ENCODE measurements around the gene PPP2R5B. TPM values are rescaled to one million over a fixed set of nuclear protein-coding genes. Genes with fewer than 3 reads are reported as not detected.

PPP2R5B gene
- total and polyA plus RNA-seq, 9 of the 15 experiments (the other 6 are each of a cell fraction or from before 2014, with no cell fraction given), result 0.10 to 7.8 (median 3.3) TPM

DNA sequence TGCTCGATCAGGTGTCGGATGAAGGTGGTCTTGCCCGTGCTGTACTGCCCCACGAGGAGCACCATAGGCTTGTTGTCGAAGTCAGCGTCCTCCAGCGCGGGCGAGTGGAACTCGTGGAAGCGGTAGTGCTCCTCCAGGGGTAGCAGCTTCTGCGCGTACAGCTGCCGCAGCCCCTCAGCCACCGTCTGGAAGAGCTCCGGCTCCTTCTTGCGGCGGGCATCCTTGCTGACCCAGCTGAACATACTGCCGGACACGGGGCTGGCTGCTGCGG is 46.3 kb upstream of the PPP2R5B start:
- ChIA-PET CTCF (ENCODE audit: low intra/inter-chr PET ratio) (no interaction called here), POLR2A (interaction anchor here (0.6 to 9.0 kb wide), 13 partner anchors 11 to 542 kb away, joined by 3 to 109 read pairs (median 5); partner anchors contain the start of gene RASGRP2)
- Histone ChIP-seq H3K79me2 (ENCODE audit: control insufficient read depth, insufficient read depth, low read length) (peaks cover 53% of the 10 kb centered on the region), H3K9me3 (replicated peaks; ENCODE audit: control insufficient read depth, insufficient read depth, low read depth, low read length) (no peaks in the 10 kb centered on the region), H3K9ac (ENCODE audit: insufficient read depth in 1 of 2, low read depth in 2 of 2, low read length in 2 of 2) (peak overlapping the region; percentile 70 to 99), H4K20me1 (replicated peaks; ENCODE audit: control insufficient read depth, insufficient read depth, low read length) (peaks cover 14% of the 10 kb centered on the region; the same call in 1 of the 2 replicates), H3K4me3 (peak overlapping the region; percentile 71), H2AFZ (ENCODE audit: low read depth, low read length) (peak overlapping the region; percentile 92), H3K9me1 (ENCODE audit: control insufficient read depth, insufficient read depth, low read length) (no peaks in the 10 kb centered on the region), H3K27ac (ENCODE audit: extremely low read depth, low read depth, low read length) (peak overlapping the region; percentile 57), H3K4me1 (replicated peaks in 1 of 2; ENCODE audit: control insufficient read depth in 2 of 2, insufficient read depth in 2 of 2, low read length in 2 of 2) (peaks cover 26 to 57% of the 10 kb centered on the region in 2 experiments), H3K4me2 (ENCODE audit: insufficient read depth, low read length) (peak overlapping the region; percentile 95), H3K27me3 (ENCODE audit: control insufficient read depth in 2 of 2, insufficient read depth in 2 of 2, low read length in 2 of 2) (no peaks in the 10 kb centered on the region), H3K36me3 (ENCODE audit: control insufficient read depth, insufficient read depth, low read length) (peaks cover 22% of the 10 kb centered on the region; the same call in 2 of the 3 replicates)
- DNase-seq (ENCODE audit: extremely low read depth in 1 of 4, low spot score in 3 of 4), result no peak
- no TSS peak for BruUV-seq (replicated peaks)
- WGBS (ENCODE audit: insufficient coverage, low coverage, missing lambda C conversion rate), result 2% methylated on average over 21 of the region's 21 CpGs
- FAIRE-seq, result peak; percentile 42
- intact Hi-C loops (cut with micrococcal nuclease), result no loop called here
- ATAC-seq, result peak; percentile 52
- in situ Hi-C loops (cut with MboI), result no loop called here
- TF ChIP-seq MCM7 (IDR thresholded peaks at IDR 0.05) (no peak), ZBED1 (IDR thresholded peaks at IDR 0.05) (no peak), ZC3H4 (CRISPR knock-in tag; IDR thresholded peaks at IDR 0.05; ENCODE audit: borderline replicate concordance) (peak; percentile 10; the same call in 1 of the 2 replicates), ZNF584 (CRISPR knock-in tag; IDR thresholded peaks at IDR 0.05; ENCODE audit: low read depth) (no peak), HLTF (IDR thresholded peaks at IDR 0.05) (no peak), SMAD4 (CRISPR knock-in tag; conservative IDR thresholded peaks at IDR 0.05) (no peak), ZNF766 (CRISPR knock-in tag; conservative IDR thresholded peaks at IDR 0.05) (no peak), PHF8 (IDR thresholded peaks at IDR 0.05; ENCODE audit: borderline replicate concordance, low read length) (peak; percentile 74; the same call in 1 of the 2 replicates), NFE2 (IDR thresholded peaks at IDR 0.05; ENCODE audit: low read depth) (no peak), HDAC2 (IDR thresholded peaks at IDR 0.05) (peak; percentile 41; the same call in 1 of the 2 replicates), ELF4 (CRISPR knock-in tag; IDR thresholded peaks at IDR 0.05) (no peak)
- TF ChIP-seq, protein P1, sequence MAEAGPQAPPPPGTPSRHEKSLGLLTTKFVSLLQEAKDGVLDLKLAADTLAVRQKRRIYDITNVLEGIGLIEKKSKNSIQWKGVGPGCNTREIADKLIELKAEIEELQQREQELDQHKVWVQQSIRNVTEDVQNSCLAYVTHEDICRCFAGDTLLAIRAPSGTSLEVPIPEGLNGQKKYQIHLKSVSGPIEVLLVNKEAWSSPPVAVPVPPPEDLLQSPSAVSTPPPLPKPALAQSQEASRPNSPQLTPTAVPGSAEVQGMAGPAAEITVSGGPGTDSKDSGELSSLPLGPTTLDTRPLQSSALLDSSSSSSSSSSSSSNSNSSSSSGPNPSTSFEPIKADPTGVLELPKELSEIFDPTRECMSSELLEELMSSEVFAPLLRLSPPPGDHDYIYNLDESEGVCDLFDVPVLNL (CRISPR knock-in tag; IDR thresholded peaks at IDR 0.05; ENCODE audit: low read depth), result no peak; the same call in 1 of the 2 replicates
- TF ChIP-seq, protein P2, sequence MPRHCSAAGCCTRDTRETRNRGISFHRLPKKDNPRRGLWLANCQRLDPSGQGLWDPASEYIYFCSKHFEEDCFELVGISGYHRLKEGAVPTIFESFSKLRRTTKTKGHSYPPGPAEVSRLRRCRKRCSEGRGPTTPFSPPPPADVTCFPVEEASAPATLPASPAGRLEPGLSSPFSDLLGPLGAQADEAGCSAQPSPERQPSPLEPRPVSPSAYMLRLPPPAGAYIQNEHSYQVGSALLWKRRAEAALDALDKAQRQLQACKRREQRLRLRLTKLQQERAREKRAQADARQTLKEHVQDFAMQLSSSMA (CRISPR knock-in tag; IDR thresholded peaks at IDR 0.05), result no peak
- TF ChIP-seq, protein P3, sequence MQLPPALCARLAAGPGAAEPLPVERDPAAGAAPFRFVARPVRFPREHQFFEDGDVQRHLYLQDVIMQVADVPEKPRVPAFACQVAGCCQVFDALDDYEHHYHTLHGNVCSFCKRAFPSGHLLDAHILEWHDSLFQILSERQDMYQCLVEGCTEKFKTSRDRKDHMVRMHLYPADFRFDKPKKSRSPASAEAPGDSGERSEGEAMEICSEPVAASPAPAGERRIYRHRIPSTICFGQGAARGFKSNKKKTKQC (CRISPR knock-in tag; IDR thresholded peaks at IDR 0.05), result no peak
- TF ChIP-seq, protein P4, sequence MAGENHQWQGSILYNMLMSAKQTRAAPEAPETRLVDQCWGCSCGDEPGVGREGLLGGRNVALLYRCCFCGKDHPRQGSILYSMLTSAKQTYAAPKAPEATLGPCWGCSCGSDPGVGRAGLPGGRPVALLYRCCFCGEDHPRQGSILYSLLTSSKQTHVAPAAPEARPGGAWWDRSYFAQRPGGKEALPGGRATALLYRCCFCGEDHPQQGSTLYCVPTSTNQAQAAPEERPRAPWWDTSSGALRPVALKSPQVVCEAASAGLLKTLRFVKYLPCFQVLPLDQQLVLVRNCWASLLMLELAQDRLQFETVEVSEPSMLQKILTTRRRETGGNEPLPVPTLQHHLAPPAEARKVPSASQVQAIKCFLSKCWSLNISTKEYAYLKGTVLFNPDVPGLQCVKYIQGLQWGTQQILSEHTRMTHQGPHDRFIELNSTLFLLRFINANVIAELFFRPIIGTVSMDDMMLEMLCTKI (IDR thresholded peaks at IDR 0.05; ENCODE audit: partially characterized antibody), result no peak
- TF ChIP-seq, protein P5, sequence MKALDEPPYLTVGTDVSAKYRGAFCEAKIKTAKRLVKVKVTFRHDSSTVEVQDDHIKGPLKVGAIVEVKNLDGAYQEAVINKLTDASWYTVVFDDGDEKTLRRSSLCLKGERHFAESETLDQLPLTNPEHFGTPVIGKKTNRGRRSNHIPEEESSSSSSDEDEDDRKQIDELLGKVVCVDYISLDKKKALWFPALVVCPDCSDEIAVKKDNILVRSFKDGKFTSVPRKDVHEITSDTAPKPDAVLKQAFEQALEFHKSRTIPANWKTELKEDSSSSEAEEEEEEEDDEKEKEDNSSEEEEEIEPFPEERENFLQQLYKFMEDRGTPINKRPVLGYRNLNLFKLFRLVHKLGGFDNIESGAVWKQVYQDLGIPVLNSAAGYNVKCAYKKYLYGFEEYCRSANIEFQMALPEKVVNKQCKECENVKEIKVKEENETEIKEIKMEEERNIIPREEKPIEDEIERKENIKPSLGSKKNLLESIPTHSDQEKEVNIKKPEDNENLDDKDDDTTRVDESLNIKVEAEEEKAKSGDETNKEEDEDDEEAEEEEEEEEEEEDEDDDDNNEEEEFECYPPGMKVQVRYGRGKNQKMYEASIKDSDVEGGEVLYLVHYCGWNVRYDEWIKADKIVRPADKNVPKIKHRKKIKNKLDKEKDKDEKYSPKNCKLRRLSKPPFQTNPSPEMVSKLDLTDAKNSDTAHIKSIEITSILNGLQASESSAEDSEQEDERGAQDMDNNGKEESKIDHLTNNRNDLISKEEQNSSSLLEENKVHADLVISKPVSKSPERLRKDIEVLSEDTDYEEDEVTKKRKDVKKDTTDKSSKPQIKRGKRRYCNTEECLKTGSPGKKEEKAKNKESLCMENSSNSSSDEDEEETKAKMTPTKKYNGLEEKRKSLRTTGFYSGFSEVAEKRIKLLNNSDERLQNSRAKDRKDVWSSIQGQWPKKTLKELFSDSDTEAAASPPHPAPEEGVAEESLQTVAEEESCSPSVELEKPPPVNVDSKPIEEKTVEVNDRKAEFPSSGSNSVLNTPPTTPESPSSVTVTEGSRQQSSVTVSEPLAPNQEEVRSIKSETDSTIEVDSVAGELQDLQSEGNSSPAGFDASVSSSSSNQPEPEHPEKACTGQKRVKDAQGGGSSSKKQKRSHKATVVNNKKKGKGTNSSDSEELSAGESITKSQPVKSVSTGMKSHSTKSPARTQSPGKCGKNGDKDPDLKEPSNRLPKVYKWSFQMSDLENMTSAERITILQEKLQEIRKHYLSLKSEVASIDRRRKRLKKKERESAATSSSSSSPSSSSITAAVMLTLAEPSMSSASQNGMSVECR (CRISPR knock-in tag; IDR thresholded peaks at IDR 0.05), result peak; percentile 85; the same call in 1 of the 2 replicates
